ENCODE results near the gene THUMPD3. TPM values are rescaled to one million over a fixed set of nuclear protein-coding genes. Genes with fewer than 3 reads are reported as not detected.

The THUMPD3 gene
- total RNA-seq, 1 donor from 2014 or later: 40.8 TPM

GRCh38 chr3:9396632-9397331, 33.9 kb downstream of the THUMPD3 start:
- intact Hi-C loops (cut with micrococcal nuclease): loop anchor here (1.0 to 5.0 kb wide), 16 partner anchors 9 to 852 kb away; partner anchors contain the start of genes BRK1, BRPF1, CRELD1 and EMC3

- intact Hi-C loops (cut with micrococcal nuclease): loop anchor here (1.0 to 5.0 kb wide), 8 partner anchors 45 to 851 kb away; partner anchors contain the start of genes BRK1, BRPF1, CRELD1 and EMC3
Observed at GRCh38 chr3:9397332-9397905, 34.6 kb downstream of the THUMPD3 start, which contains the start of gene SETD5. Gene SETD5 (plus strand): TSS chr3:9397615. CDS start chr3:9428939, 31,324 bp downstream.

GRCh38 chr3:9397906-9398699, 35.2 kb downstream of the THUMPD3 start:
- intact Hi-C loops (cut with micrococcal nuclease): loop anchor here (1.0 to 5.0 kb wide), 10 partner anchors 25 to 851 kb away; partner anchors contain the start of genes BRK1, BRPF1, CRELD1 and EMC3

- intact Hi-C loops (cut with micrococcal nuclease): loop anchor here (1.0 to 5.0 kb wide), 3 partner anchors 24 to 743 kb away; partner anchors contain the start of genes RPUSD3 and VHL
Observed at GRCh38 chr3:9398700-9399336, 36.0 kb downstream of the THUMPD3 start.

- intact Hi-C loops (cut with micrococcal nuclease): loop anchor here (2.0 to 5.0 kb wide), 2 partner anchors 445 to 743 kb away; partner anchors contain the start of genes RPUSD3 and VHL
Observed at GRCh38 chr3:9399337-9399703, 36.5 kb downstream of the THUMPD3 start.

- intact Hi-C loops (cut with micrococcal nuclease): loop anchor here (2.0 to 5.0 kb wide), 2 partner anchors 445 to 743 kb away; partner anchors contain the start of genes RPUSD3 and VHL
Observed at GRCh38 chr3:9399746-9400145, 36.9 kb downstream of the THUMPD3 start.

- intact Hi-C loops (cut with micrococcal nuclease): no loop called here
Observed at GRCh38 chr3:9400616-9401015, 37.8 kb downstream of the THUMPD3 start.

GRCh38 chr3:9401986-9402385, 39.1 kb downstream of the THUMPD3 start:
- intact Hi-C loops (cut with micrococcal nuclease): no loop called here

GRCh38 chr3:9402410-9403228, 39.8 kb downstream of the THUMPD3 start:
- intact Hi-C loops (cut with micrococcal nuclease): no loop called here

GRCh38 chr3:9403463-9403862, 40.6 kb downstream of the THUMPD3 start:
- intact Hi-C loops (cut with micrococcal nuclease): no loop called here

- intact Hi-C loops (cut with micrococcal nuclease): no loop called here
Observed at GRCh38 chr3:9404680-9405079, 41.8 kb downstream of the THUMPD3 start.

GRCh38 chr3:9405756-9406155, 42.9 kb downstream of the THUMPD3 start:
- intact Hi-C loops (cut with micrococcal nuclease): no loop called here

GRCh38 chr3:9406856-9407626, 44.2 kb downstream of the THUMPD3 start:
- intact Hi-C loops (cut with micrococcal nuclease): no loop called here

GRCh38 chr3:9408061-9408460, 45.2 kb downstream of the THUMPD3 start:
- intact Hi-C loops (cut with micrococcal nuclease): no loop called here

GRCh38 chr3:9408546-9408945, 45.7 kb downstream of the THUMPD3 start:
- intact Hi-C loops (cut with micrococcal nuclease): no loop called here

- intact Hi-C loops (cut with micrococcal nuclease): no loop called here
Observed at GRCh38 chr3:9409981-9410854, 47.4 kb downstream of the THUMPD3 start.

GRCh38 chr3:9411302-9411701, 48.4 kb downstream of the THUMPD3 start:
- intact Hi-C loops (cut with micrococcal nuclease): no loop called here

- intact Hi-C loops (cut with micrococcal nuclease): no loop called here
Observed at GRCh38 chr3:9412293-9412692, 49.4 kb downstream of the THUMPD3 start.

Measured in T-helper 1 cell treated with Interleukin-12 subunit alpha and Interleukin-12 subunit beta and Interleukin-4 antibody, amounts not matched to agents 30 ng/mL and 1 ng/mL, for 36 hours (primary cell).